Endothelial cell of umbilical vein (primary cell): ENCODE results near the gene ZNF689. TPM values are rescaled to one million over a fixed set of nuclear protein-coding genes. Genes with fewer than 3 reads are reported as not detected.

Source experiments
- BruUV-seq: library from RNA; stranded (reverse); fragments of 400-500 nt; replicated peaks from 2 replicates; lab custom pipeline; 2021; lab: Mats Ljungman, UMichigan
- CTCF ChIA-PET: fragments of 300-600, 350-600 bp; sonication (Branson Sonifier 250); formaldehyde crosslinking; loops from one replicate; lab custom pipeline; 2021; ENCODE audit warnings: antibody characterized with exemption, inconsistent platforms; lab: Charles Lee
- POLR2A ChIA-PET: fragments of 300-600, 350-600 bp; sonication (Branson Sonifier 250); formaldehyde crosslinking; loops from one replicate; lab custom pipeline; 2021; ENCODE audit warnings: antibody characterized with exemption, inconsistent platforms; lab: Charles Lee
- DNase-seq: peaks from one replicate; pipeline ENCODE4 v3.0.0-alpha.2; 2011; ENCODE audit warnings: low read depth, low spot score
- FAIRE-seq: peaks from 2 replicates; lab custom pipeline; 2011; peaks lifted over from hg19 to GRCh38; lab: Jason Lieb, UNC
- H2AFZ ChIP-seq: 2 replicates; pipeline ENCODE4 v1.6.0; 2012; ENCODE audit warnings: low read depth, low read length, control low read depth, inconsistent platforms
- H3K27ac ChIP-seq: 2 replicates; pipeline ENCODE4 v1.5.1; 2011; ENCODE audit warnings: low read depth, mild to moderate bottlenecking, control low read depth, low read length, moderate library complexity; ENCODE audit not compliant: insufficient read depth
- H3K27me3 ChIP-seq, 2 experiments: 2 replicates each; pipeline versions ENCODE4 v1.6.0 to v1.6.1; 2011; ENCODE audit warnings: low read length in 2 of 2, mixed read lengths in 1 of 2; ENCODE audit not compliant: control insufficient read depth in 2 of 2, insufficient read depth in 2 of 2
- H3K36me3 ChIP-seq, 2 experiments: 2 replicates in 1 of 2; 3 replicates in 1 of 2; pipeline ENCODE4 v1.5.1; 2011; ENCODE audit warnings: low read length in 2 of 2, mild to moderate bottlenecking in 1 of 2, moderate library complexity in 1 of 2; ENCODE audit not compliant: control insufficient read depth in 2 of 2, insufficient read depth in 2 of 2; ENCODE audit errors: extremely low read depth in 1 of 2
- H3K4me1 ChIP-seq: 3 replicates; pipeline ENCODE4 v1.5.1; 2011; ENCODE audit warnings: mild to moderate bottlenecking, low read length; ENCODE audit not compliant: control insufficient read depth, insufficient read depth; ENCODE audit errors: extremely low read depth
- H3K4me2 ChIP-seq: 2 replicates; pipeline ENCODE4 v1.6.1; 2011; ENCODE audit warnings: low read length, control low read depth, mixed read lengths; ENCODE audit not compliant: insufficient read depth
- H3K4me3 ChIP-seq, 3 experiments: fragments of 200-600 bp in 1 of 3; sonication (generic), shearing (Covaris generic) in 1 of 3; replicated peaks in 1 of 3; 2 replicates each; pipeline ENCODE4 v1.5.1; 2011 to 2016; ENCODE audit warnings: control low read depth in 3 of 3, low read length in 3 of 3, mild to moderate bottlenecking in 2 of 3, inconsistent platforms in 1 of 3, low read depth in 1 of 3, moderate library complexity in 1 of 3; ENCODE audit not compliant: insufficient read depth in 1 of 3
- H3K79me2 ChIP-seq: 2 replicates; pipeline ENCODE4 v1.6.0; 2012; ENCODE audit warnings: low read length, inconsistent platforms; ENCODE audit not compliant: control insufficient read depth, insufficient read depth
- H3K9ac ChIP-seq: replicated peaks from 2 replicates; pipeline ENCODE3; 2011; ENCODE audit warnings: low read length, control low read depth; ENCODE audit not compliant: insufficient read depth; ENCODE audit errors: extremely low read depth
- H3K9me1 ChIP-seq: replicated peaks from 3 replicates; pipeline ENCODE4 v1.6.0; 2011; ENCODE audit warnings: mild to moderate bottlenecking, low read length; ENCODE audit not compliant: control insufficient read depth, insufficient read depth; ENCODE audit errors: extremely low read depth
- H3K9me3 ChIP-seq: replicated peaks from 2 replicates; pipeline ENCODE4 v1.5.1; 2012; ENCODE audit warnings: low read length, inconsistent platforms; ENCODE audit not compliant: control insufficient read depth, insufficient read depth
- H4K20me1 ChIP-seq: replicated peaks from 2 replicates; pipeline ENCODE3; 2011; ENCODE audit warnings: mild to moderate bottlenecking, low read length; ENCODE audit not compliant: control insufficient read depth, insufficient read depth; ENCODE audit errors: extremely low read depth
- EZH2 ChIP-seq: IDR thresholded peaks from 2 replicates; pipeline ENCODE4 v1.6.1; 2012; ENCODE audit warnings: borderline replicate concordance, low read depth, mild to moderate bottlenecking, moderate library complexity, low read length, inconsistent platforms; ENCODE audit not compliant: severe bottlenecking
- dilution Hi-C: fragments of 300-500 bp; cut with MboI; formaldehyde crosslinking; loops from one replicate; pipeline ENCODE4 v1.15.0; 2019; ENCODE audit warnings: low sequenced_read_pairs; ENCODE audit not compliant: extremely low pct_ligation_motif_present
- intact Hi-C: fragments of 100-400 bp; cut with micrococcal nuclease; formaldehyde crosslinking; loops from one replicate; pipeline ENCODE4 v1.10.0; 2022
- polyA plus RNA-seq, 4 experiments: library from polyadenylated mRNA; depleted of rRNA in 3 of 4; stranded (reverse) in 3 of 4; unstranded in 1 of 4; fragments of >200 nt; gene quantifications; 2 replicates each; pipeline versions ENCODE4 v1.2.1 to v1.2.3, GENCODE V29; 2011 to 2012; ENCODE audit warnings: missing spikeins in 1 of 4
- total RNA-seq: library from RNA; stranded (reverse); gene quantifications from 2 replicates; pipeline ENCODE4 v1.2.3, GENCODE V29; 2021
- TF ChIP-seq, protein P1 (sequence below), 2 donors: IDR thresholded peaks; 1 replicate in 1 of 2; 2 replicates in 1 of 2; pipeline ENCODE4 v1.5.1; 2011; ENCODE audit warnings: low read length in 2 of 2, mild to moderate bottlenecking in 2 of 2, moderate library complexity in 2 of 2, control low read depth in 1 of 2, inconsistent platforms in 1 of 2, low read depth in 1 of 2; ENCODE audit not compliant: insufficient read depth in 1 of 2; ENCODE audit errors: extremely low read depth in 1 of 2

ZNF689 gene
- total and polyA plus RNA-seq, 2 donors (not counting 3 experiments of a cell fraction or from before 2014, with no cell fraction given): 7.5 to 8.4 TPM

GRCh38 chr16:30615358-30616091 is 5.3 kb upstream of the ZNF689 start:
- BruUV-seq: no TSS peak
- no peak overlapping the region for H3K27ac ChIP-seq
- intact Hi-C loops: loop anchor here (1.0 kb wide), 1 partner anchor 166 kb away; no protein-coding TSS in a partner anchor
- dilution Hi-C loops: no loop called here
- H3K36me3 ChIP-seq: no peaks in the 10 kb centered on the region
- FAIRE-seq: no peak
- no peaks in the 10 kb centered on the region for H3K4me1 ChIP-seq
- DNase-seq: peak; percentile 35
- peaks cover 0 to 2% of the 10 kb centered on the region in 2 experiments for H3K27me3 ChIP-seq
- POLR2A ChIA-PET: no interaction called here
- no peaks in the 10 kb centered on the region for H4K20me1 ChIP-seq
- no peak overlapping the region for H2AFZ ChIP-seq
- CTCF ChIA-PET: interaction anchor here (0.6 to 2.9 kb wide), 17 partner anchors 9 to 524 kb away, joined by 3 to 13 read pairs (median 5); partner anchors contain the start of genes DCTPP1 and TBC1D10B
- H3K9me3 ChIP-seq: no peaks in the 10 kb centered on the region
- H3K9me1 ChIP-seq: no peaks in the 10 kb centered on the region
- no peak overlapping the region for H3K4me3 ChIP-seq
- H3K79me2 ChIP-seq: no peaks in the 10 kb centered on the region
- TF ChIP-seq EZH2: no peak
- TF ChIP-seq, protein P1, sequence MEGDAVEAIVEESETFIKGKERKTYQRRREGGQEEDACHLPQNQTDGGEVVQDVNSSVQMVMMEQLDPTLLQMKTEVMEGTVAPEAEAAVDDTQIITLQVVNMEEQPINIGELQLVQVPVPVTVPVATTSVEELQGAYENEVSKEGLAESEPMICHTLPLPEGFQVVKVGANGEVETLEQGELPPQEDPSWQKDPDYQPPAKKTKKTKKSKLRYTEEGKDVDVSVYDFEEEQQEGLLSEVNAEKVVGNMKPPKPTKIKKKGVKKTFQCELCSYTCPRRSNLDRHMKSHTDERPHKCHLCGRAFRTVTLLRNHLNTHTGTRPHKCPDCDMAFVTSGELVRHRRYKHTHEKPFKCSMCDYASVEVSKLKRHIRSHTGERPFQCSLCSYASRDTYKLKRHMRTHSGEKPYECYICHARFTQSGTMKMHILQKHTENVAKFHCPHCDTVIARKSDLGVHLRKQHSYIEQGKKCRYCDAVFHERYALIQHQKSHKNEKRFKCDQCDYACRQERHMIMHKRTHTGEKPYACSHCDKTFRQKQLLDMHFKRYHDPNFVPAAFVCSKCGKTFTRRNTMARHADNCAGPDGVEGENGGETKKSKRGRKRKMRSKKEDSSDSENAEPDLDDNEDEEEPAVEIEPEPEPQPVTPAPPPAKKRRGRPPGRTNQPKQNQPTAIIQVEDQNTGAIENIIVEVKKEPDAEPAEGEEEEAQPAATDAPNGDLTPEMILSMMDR (IDR thresholded peaks at IDR 0.05; ENCODE audit: extremely low read depth in 1 of 2, insufficient read depth in 1 of 2, low read depth in 1 of 2, low read length in 2 of 2): peak; percentile 58 to 68
- no peak overlapping the region for H3K9ac ChIP-seq
- H3K4me2 ChIP-seq: no peak overlapping the region
